GM10847 (cell line): ENCODE data around the gene ZNF724.
A peak's percentile ranks its signal among the peaks of the same experiment; 100 is the strongest.

ENCODE experiments used
- POLR2A ChIP-seq: IDR thresholded peaks from 2 replicates; pipeline ENCODE4 v1.6.1; 2011; ENCODE audit not compliant: insufficient read length; ENCODE audit errors: extremely low read depth

Gene ZNF724

DNA sequence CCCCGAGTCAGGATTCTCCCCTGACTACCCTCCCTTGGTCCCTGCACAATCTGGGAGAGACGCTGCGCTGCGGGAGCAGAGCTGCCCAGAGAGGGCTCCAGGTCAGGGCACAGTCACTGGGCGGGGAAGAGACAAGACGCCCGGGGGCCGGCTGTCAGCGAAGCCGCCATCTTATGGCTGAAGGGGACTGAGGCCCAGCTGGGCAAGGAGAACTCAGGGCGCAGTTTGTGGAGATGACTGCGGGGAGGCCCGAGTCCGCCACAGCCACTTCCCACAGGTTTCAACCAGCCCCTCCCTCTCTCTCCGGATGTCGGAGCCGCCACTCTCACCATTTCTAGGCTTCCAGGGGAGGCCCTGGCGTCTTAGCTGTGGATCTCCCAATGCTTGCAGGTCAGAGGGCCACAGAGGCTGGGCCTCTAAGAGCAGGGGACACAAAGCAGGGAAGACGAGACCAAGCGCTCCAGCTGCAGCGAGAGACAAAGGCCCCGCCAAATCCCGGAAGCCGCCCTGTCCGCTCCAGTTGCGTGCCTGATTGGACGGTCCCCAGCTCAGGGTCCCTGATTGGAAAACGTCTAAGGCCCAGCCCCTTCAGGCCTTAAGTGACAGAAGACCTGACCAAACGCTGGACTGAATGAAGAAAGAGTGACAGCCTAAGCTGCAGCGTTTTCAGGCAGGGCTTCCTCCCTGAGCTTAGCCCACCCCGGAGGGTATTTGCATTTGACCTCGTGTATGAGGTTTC, at the start of gene ZNF724:
Gene ZNF724, minus strand, starts transcription at position 484 of the 739 bp plus-strand sequence. Its CDS starts 152 bp downstream, at position 332.
- peak; percentile 48 for TF ChIP-seq POLR2A

DNA sequence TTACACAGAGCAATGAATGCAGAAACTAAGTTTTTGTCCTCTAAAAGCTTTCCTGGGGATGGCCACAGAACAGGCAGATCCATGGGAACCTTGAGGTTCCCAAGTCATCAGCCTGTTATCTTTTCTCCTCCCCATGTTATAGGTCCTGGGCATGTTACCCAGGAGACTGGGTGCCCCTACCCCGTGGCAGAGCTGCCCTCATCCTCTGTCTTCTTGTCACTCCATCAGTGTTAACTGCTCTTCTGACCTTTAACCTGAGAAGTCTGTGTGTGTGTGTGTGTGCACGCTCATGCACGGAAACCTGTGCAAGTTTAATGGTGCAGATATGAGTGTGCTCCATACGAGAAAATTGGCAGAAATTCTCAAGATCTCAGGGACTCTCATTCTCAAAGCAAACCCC, 43.9 kb upstream of the ZNF724 start:
- no peak for TF ChIP-seq POLR2A

DNA sequence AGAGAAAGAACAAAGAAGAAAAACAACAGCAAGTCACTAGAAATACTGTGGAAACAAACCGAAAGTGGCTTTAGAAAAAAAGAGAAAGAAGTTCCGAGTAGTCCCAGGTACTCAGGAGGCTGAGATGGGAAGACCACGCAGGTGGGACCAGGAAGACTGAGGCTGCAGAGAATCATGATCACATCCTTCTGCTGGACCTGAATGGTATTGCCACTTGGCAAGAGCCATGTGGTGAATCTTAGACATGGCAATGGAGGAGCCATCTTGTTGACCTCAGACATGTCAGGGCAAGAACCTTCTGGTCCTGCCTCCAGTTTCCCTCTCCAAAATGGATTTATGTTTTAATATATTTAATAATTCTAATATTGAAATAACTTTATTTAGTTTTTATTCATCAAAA, 37.4 kb upstream of the ZNF724 start:
- TF ChIP-seq POLR2A: no peak

DNA sequence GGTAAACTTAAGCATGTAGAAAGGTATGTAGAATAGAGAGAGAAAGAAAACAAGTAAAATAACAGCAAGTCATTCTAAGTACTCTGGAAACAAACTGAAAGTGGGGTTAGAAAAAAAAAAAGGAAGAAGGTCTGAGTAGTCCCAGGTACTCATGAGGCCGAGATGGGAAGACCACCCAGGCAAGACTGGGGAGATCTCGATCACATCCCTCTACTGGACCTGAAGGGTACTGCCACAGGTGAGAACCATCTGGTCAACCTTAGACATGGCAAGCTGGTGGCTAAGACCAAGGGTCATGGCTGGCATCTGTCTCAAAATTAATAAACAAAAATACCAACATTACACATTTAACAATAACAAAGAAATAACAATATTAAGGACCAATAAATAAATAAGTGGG, 36.3 kb upstream of the ZNF724 start:
- TF ChIP-seq POLR2A: no peak

DNA sequence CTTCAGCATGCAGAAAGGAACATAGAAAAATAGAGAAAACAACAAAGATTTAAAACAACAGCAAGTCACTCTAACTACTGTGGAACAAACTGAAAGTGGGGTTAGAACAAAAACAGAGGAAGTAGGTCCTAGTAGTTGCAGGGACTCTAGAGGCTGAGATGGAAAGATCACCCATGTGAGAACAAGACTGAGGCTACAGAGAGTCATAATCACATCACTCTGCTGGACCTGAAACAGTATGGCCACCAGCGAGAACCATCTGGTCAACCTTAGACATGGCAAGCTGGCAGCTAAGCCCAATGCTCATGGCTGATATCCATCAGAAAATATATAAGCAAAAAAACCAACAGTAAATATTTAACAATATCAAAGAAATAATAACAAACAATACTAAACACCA, 35.8 kb upstream of the ZNF724 start:
- no peak for TF ChIP-seq POLR2A

DNA sequence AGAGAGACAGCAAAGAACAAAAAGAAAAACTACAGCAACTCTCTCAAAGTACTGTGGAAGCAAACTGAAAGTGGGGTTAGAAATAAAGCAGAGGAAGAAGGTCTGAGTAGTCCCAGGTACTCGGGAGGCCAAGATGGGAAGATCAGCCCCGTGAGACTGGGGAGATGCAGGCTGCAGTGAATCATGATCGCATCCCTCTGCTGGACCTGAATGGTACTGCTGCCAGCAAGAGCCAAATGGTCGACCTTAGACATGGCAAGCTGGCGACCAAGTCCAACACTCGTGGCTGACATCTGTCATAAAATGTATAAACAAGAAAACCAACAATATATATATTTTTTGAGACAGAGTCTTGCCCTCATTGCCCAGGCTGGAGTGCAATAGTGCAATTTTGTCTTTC, 33.7 kb upstream of the ZNF724 start:
- no peak for TF ChIP-seq POLR2A

GRCh38 chr19:23281663-23282276, 31.6 kb upstream of the ZNF724 start:
- no peak for TF ChIP-seq POLR2A

DNA sequence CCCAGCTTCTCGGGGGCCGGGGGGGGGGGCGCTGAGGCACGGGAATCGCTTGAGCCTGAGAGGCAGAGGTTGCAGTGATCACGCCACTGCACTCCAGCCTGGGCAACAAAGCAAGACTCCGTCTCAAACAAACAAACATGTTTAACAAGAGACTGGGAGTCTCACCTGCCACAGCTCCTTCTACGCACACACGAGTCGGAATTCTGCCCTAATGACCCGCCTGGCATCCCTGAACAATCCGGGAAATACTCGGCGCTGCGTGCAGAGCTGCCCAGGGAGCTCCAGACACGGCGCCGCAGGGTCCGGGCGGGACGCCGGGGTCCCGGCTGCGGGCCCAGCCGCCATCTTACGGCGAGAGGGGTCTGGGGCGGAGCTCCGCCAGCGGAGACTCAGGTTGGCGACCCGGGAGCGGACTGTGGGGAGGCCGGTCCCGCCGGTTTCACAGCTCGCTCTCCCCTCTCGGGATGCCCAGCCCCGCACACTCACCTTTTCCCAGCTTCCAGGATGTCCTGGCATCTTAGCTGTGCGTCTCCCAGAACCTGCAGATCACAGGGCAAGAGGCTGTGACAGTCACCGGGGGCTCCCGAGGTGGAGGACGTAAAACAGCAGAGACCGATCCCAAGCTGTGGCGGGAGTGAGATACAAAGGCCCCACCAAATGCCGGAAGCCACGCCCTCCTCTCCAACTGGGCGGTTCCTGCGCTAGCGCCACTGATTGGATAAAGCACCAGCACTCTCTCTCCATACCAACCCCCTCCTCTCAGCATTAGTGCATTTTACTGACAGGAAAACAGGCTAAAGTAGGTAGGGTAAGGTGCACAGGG, 23.6 kb upstream of the ZNF724 start:
- peak; percentile 77 for TF ChIP-seq POLR2A

- no peak for TF ChIP-seq POLR2A
These were observed 22.9 kb upstream of the ZNF724 start for GRCh38 chr19:23273022-23273589.

- TF ChIP-seq POLR2A: no peak
These were observed 13.8 kb upstream of the ZNF724 start for GRCh38 chr19:23263870-23264590.

GRCh38 chr19:23263396-23263795, 13.2 kb upstream of the ZNF724 start:
- TF ChIP-seq POLR2A: no peak

- TF ChIP-seq POLR2A: no peak
These were observed 12.7 kb upstream of the ZNF724 start for GRCh38 chr19:23262920-23263319.

- TF ChIP-seq POLR2A: no peak
These were observed 11.4 kb upstream of the ZNF724 start for GRCh38 chr19:23261496-23262020.

- no peak for TF ChIP-seq POLR2A
These were observed 10.8 kb upstream of the ZNF724 start for GRCh38 chr19:23260956-23261355.

DNA sequence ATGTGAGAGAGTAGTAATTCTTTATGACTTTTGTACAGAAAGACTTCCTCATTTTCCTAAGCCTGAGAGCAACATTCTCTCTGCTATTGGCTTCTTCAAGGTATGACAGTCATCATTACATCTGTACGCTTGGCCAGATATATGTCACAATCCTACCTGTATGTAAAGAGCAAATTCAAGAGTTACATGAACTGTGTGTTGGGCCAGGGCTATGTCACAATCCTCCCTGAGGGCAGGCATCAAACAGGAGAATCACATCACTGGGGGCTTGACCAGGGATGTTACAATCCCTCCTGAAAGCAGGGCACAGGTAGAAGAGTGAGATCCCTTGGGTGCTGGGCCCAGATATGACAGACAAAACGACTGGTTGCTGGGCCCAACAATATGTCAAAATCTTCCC, 9.8 kb upstream of the ZNF724 start:
- TF ChIP-seq POLR2A: no peak
